ENCODE data around the gene LRP5.

The LRP5 gene

GRCh38 chr11:68386331-68386978 lies 74.1 kb downstream of the LRP5 start:
- Histone ChIP-seq H3K9me3 (no peaks in the 10 kb centered on the region), H3K36me3 (peaks cover 27 to 66% (median 42%) of the 10 kb centered on the region in 3 donors), H3K4me3 (no peak overlapping the region), H3K4me1 (peaks cover 0 to 30% (median 28%) of the 10 kb centered on the region in 4 donors), H3K27me3 (no peaks in the 10 kb centered on the region), H3K27ac (no peak overlapping the region)
- DNase-seq: no peak
- TF ChIP-seq, protein P1, sequence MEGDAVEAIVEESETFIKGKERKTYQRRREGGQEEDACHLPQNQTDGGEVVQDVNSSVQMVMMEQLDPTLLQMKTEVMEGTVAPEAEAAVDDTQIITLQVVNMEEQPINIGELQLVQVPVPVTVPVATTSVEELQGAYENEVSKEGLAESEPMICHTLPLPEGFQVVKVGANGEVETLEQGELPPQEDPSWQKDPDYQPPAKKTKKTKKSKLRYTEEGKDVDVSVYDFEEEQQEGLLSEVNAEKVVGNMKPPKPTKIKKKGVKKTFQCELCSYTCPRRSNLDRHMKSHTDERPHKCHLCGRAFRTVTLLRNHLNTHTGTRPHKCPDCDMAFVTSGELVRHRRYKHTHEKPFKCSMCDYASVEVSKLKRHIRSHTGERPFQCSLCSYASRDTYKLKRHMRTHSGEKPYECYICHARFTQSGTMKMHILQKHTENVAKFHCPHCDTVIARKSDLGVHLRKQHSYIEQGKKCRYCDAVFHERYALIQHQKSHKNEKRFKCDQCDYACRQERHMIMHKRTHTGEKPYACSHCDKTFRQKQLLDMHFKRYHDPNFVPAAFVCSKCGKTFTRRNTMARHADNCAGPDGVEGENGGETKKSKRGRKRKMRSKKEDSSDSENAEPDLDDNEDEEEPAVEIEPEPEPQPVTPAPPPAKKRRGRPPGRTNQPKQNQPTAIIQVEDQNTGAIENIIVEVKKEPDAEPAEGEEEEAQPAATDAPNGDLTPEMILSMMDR (IDR thresholded peaks at IDR 0.05): no peak
- intact Hi-C loops (cut with DNase I; ENCODE audit: low total_unique reads): loop anchor here (10.0 kb wide), 1 partner anchor 58 kb away; no protein-coding TSS in a partner anchor

DNA sequence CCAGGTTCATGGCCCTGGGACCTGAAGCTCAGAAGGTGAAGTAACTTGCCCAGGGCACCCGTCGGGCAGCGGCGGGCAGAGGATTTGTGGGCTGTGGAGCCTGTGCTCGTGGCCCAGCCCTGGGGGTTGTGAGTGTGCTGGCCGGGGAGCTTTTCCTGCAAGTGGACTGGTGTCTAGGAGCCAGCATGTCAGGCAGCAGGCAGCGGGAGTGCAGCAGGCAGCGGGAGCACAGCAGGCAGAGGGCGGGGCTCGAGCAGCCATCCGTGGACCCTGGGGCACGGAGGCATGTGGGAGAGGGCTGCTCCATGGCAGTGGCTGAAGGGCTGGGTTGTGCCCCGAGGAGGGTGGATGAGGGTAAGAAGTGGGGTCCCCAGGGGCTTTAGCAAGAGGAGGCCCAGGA lies 75.4 kb downstream of the LRP5 start:
- intact Hi-C loops (cut with DNase I; ENCODE audit: low total_unique reads): loop anchor here (10.0 kb wide), 1 partner anchor 57 kb away; no protein-coding TSS in a partner anchor
- Histone ChIP-seq H3K4me1 (peaks cover 0 to 17% (median 14%) of the 10 kb centered on the region in 4 donors), H3K9me3 (no peaks in the 10 kb centered on the region), H3K4me3 (no peak overlapping the region), H3K27me3 (no peaks in the 10 kb centered on the region), H3K36me3 (peaks cover 30 to 79% (median 56%) of the 10 kb centered on the region in 3 donors), H3K27ac (no peak overlapping the region)
- DNase-seq: no peak
- TF ChIP-seq, protein P1 (IDR thresholded peaks at IDR 0.05): no peak

DNA sequence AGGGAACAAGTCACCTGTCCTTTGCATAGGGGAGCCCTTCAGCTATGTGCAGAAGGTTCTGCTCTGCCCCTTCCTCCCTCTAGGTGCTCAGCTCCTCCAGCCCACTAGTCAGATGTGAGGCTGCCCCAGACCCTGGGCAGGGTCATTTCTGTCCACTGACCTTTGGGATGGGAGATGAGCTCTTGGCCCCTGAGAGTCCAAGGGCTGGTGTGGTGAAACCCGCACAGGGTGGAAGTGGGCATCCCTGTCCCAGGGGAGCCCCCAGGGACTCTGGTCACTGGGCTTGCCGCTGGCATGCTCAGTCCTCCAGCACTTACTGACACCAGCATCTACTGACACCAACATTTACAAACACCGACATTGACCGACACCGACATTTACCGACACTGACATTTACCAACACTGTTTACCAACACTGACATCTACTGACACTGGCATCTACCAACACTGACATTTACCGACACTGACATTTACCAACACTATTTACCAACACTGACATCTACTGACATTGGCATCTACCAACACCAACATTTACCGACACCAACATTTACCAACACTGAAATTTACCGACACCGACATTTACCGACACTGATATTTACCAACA lies 76.3 kb downstream of the LRP5 start:
- H3K36me3 ChIP-seq: peaks cover 30 to 86% (median 61%) of the 10 kb centered on the region in 3 donors
- DNase-seq: no peak
- intact Hi-C loops (cut with DNase I; ENCODE audit: low total_unique reads): loop anchor here (10.0 kb wide), 1 partner anchor 56 kb away; no protein-coding TSS in a partner anchor
- H3K27me3 ChIP-seq: no peaks in the 10 kb centered on the region
- no peak overlapping the region for H3K4me3 ChIP-seq
- H3K9me3 ChIP-seq: no peaks in the 10 kb centered on the region
- H3K27ac ChIP-seq: no peak overlapping the region
- TF ChIP-seq, protein P1 (IDR thresholded peaks at IDR 0.05): no peak
- H3K4me1 ChIP-seq: peaks cover 0 to 8% (median 5%) of the 10 kb centered on the region in 4 donors

DNA sequence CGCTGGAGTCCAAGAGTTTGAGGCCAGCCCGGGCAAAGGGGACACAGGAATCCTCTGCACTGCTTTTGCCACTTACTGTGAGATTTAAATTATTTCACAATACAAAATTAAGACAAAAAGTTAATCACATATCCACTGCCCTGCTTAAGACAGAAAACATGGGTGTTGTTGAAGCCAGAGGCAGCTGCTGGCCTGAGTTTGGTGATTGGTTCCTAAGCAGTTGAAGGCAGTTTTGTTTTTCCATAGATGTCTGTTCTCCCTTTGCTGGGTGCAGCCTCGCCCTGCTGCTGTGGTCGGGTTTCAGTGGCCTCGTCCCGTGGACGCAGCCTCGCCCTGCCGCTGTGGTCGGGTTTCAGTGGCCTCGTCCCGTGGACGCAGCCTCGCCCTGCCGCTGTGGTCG lies 77.9 kb downstream of the LRP5 start:
- intact Hi-C loops (cut with DNase I; ENCODE audit: low total_unique reads): no loop called here
- TF ChIP-seq, protein P1 (IDR thresholded peaks at IDR 0.05): no peak
- no peak overlapping the region for H3K4me3 ChIP-seq
- H3K27me3 ChIP-seq: no peaks in the 10 kb centered on the region
- H3K36me3 ChIP-seq: peaks cover 30 to 95% (median 61%) of the 10 kb centered on the region in 3 donors
- no peak for DNase-seq
- no peak overlapping the region for H3K27ac ChIP-seq
- no peaks in the 10 kb centered on the region for H3K9me3 ChIP-seq
- H3K4me1 ChIP-seq: no peaks in the 10 kb centered on the region

- Histone ChIP-seq H3K27ac (no peak overlapping the region), H3K4me1 (peaks cover 0 to 4% (median 0%) of the 10 kb centered on the region in 4 donors), H3K27me3 (no peaks in the 10 kb centered on the region), H3K36me3 (peaks cover 23 to 91% (median 43%) of the 10 kb centered on the region in 3 donors), H3K9me3 (no peaks in the 10 kb centered on the region), H3K4me3 (no peak overlapping the region)
- TF ChIP-seq, protein P1 (IDR thresholded peaks at IDR 0.05): no peak
- DNase-seq: no peak
- intact Hi-C loops (cut with DNase I; ENCODE audit: low total_unique reads): no loop called here
Measured at GRCh38 chr11:68392822-68393221, 80.4 kb downstream of the LRP5 start.

All from tibial artery (tissue), 4 donors.